Liver (tissue), 3 donors: ENCODE data around the gene MED12.
A peak's percentile ranks its signal among the peaks of the same experiment; 100 is the strongest.

Experiments
- EGR1 ChIP-seq, 2 donors: IDR thresholded peaks; 2 replicates each; pipeline ENCODE4 v1.6.1; 2016 to 2018; ENCODE audit warnings: antibody characterized with exemption in 2 of 2, low read depth in 2 of 2
- TAF1 ChIP-seq: conservative IDR thresholded peaks from 2 replicates; pipeline ENCODE4 v1.6.1; 2016; ENCODE audit warnings: antibody characterized with exemption, mild to moderate bottlenecking
- TF ChIP-seq, protein P1 (sequence below): fragments of 150-350 bp; IDR thresholded peaks from 2 replicates; pipeline ENCODE4 v1.5.1; 2017; ENCODE audit warnings: improper control_type of control experiment, low read depth, low read length; ENCODE audit not compliant: missing input control
- TF ChIP-seq, protein P2 (sequence below): IDR thresholded peaks from 2 replicates; pipeline ENCODE4 v1.6.1; 2016; ENCODE audit warnings: antibody characterized with exemption
- TF ChIP-seq, protein P3 (sequence below): IDR thresholded peaks from 2 replicates; pipeline ENCODE4 v1.6.1; 2016; ENCODE audit warnings: antibody characterized with exemption, mild to moderate bottlenecking
- donor health status: healthy.
- donor health status: healthy.

DNA sequence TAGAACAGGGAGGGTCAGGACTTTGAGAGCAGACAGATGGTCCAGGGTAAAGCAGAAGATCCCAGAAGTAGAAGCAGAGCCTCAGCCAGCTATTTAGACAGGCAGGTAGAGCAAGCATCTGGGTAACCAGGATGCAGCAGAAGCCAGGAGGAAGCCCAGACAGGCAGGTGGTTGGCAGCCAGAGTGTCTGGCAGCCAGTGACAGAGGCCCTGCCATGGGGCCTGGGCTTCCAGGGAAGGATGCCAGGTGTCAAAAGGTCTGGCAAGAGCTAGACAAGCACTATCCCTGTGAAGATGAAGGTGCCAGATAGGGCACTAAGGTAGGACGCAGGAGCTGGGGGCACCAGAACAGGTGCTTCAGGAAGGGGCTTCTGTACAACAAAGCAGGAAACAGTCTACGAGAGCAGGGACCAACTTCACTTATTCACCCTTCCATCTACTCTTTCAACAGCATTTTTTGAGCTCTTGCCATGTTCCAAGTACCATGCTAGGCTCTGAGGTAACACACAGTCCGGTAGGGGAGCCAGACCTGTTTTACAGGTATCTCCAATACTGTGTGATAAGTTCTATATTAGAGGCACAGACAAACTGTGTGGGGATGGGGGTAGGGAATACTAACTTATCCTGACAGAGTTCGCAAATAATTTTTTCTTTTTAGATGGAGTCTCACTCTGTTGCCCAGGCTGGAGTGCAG is 66.6 kb downstream of the MED12 start:
- TF ChIP-seq, protein P1, sequence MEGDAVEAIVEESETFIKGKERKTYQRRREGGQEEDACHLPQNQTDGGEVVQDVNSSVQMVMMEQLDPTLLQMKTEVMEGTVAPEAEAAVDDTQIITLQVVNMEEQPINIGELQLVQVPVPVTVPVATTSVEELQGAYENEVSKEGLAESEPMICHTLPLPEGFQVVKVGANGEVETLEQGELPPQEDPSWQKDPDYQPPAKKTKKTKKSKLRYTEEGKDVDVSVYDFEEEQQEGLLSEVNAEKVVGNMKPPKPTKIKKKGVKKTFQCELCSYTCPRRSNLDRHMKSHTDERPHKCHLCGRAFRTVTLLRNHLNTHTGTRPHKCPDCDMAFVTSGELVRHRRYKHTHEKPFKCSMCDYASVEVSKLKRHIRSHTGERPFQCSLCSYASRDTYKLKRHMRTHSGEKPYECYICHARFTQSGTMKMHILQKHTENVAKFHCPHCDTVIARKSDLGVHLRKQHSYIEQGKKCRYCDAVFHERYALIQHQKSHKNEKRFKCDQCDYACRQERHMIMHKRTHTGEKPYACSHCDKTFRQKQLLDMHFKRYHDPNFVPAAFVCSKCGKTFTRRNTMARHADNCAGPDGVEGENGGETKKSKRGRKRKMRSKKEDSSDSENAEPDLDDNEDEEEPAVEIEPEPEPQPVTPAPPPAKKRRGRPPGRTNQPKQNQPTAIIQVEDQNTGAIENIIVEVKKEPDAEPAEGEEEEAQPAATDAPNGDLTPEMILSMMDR, result peak; percentile 1
- TF ChIP-seq, protein P2, sequence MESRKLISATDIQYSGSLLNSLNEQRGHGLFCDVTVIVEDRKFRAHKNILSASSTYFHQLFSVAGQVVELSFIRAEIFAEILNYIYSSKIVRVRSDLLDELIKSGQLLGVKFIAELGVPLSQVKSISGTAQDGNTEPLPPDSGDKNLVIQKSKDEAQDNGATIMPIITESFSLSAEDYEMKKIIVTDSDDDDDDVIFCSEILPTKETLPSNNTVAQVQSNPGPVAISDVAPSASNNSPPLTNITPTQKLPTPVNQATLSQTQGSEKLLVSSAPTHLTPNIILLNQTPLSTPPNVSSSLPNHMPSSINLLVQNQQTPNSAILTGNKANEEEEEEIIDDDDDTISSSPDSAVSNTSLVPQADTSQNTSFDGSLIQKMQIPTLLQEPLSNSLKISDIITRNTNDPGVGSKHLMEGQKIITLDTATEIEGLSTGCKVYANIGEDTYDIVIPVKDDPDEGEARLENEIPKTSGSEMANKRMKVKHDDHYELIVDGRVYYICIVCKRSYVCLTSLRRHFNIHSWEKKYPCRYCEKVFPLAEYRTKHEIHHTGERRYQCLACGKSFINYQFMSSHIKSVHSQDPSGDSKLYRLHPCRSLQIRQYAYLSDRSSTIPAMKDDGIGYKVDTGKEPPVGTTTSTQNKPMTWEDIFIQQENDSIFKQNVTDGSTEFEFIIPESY, result no peak
- TF ChIP-seq, protein P3, sequence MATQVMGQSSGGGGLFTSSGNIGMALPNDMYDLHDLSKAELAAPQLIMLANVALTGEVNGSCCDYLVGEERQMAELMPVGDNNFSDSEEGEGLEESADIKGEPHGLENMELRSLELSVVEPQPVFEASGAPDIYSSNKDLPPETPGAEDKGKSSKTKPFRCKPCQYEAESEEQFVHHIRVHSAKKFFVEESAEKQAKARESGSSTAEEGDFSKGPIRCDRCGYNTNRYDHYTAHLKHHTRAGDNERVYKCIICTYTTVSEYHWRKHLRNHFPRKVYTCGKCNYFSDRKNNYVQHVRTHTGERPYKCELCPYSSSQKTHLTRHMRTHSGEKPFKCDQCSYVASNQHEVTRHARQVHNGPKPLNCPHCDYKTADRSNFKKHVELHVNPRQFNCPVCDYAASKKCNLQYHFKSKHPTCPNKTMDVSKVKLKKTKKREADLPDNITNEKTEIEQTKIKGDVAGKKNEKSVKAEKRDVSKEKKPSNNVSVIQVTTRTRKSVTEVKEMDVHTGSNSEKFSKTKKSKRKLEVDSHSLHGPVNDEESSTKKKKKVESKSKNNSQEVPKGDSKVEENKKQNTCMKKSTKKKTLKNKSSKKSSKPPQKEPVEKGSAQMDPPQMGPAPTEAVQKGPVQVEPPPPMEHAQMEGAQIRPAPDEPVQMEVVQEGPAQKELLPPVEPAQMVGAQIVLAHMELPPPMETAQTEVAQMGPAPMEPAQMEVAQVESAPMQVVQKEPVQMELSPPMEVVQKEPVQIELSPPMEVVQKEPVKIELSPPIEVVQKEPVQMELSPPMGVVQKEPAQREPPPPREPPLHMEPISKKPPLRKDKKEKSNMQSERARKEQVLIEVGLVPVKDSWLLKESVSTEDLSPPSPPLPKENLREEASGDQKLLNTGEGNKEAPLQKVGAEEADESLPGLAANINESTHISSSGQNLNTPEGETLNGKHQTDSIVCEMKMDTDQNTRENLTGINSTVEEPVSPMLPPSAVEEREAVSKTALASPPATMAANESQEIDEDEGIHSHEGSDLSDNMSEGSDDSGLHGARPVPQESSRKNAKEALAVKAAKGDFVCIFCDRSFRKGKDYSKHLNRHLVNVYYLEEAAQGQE, result no peak
- no peak for TF ChIP-seq EGR1 (IDR thresholded peaks at IDR 0.05; ENCODE audit: low read depth in 2 of 2)
- no peak for TF ChIP-seq TAF1
